HG02973 (cell line): ENCODE data around the gene KBTBD3.
"Not testable (repeated sequence)": the region's sequence is repeated elsewhere in the genome, so short reads cannot be mapped to it uniquely, and the experiment has no call there.

Experiments used
- ATAC-seq: cut with Tn5 transposase; IDR thresholded peaks from one replicate; pipeline ENCODE4 v1.9.1; 2021; ENCODE audit warnings: moderate library complexity; ENCODE audit not compliant: unreplicated experiment

The KBTBD3 gene

GRCh38 chr11:106012744-106013143 is 64.4 kb downstream of the KBTBD3 start:
- no peak for ATAC-seq

- ATAC-seq, result no peak
Observed at GRCh38 chr11:106011481-106011880, 65.7 kb downstream of the KBTBD3 start.

- not testable (repeated sequence) for ATAC-seq
Observed at GRCh38 chr11:106003094-106003493, 74.1 kb downstream of the KBTBD3 start.

GRCh38 chr11:106001304-106002012 is 75.7 kb downstream of the KBTBD3 start:
- ATAC-seq, result peak; percentile 33
